Fibroblast of the aortic adventitia (primary cell): ENCODE measurements around the gene OR52K2. TPM values are rescaled to one million over a fixed set of nuclear protein-coding genes. Genes with fewer than 3 reads are reported as not detected.

ENCODE experiments used
- DNase-seq: peaks from one replicate; pipeline ENCODE4 v3.0.0-alpha.2; 2010; ENCODE audit warnings: low read depth
- H3K4me3 ChIP-seq: 2 replicates; pipeline ENCODE4 v1.5.1; 2011; ENCODE audit warnings: low read depth, mild to moderate bottlenecking, control low read depth, low read length, moderate library complexity
- total RNA-seq: library from RNA; depleted of rRNA; stranded (reverse); fragments of >200 nt; gene quantifications from 2 replicates; pipeline ENCODE4 v1.2.3, GENCODE V29; 2012; ENCODE audit warnings: low replicate concordance
- TF ChIP-seq, protein P1 (sequence below): IDR thresholded peaks from 2 replicates; pipeline ENCODE4 v1.5.1; 2011; ENCODE audit warnings: mild to moderate bottlenecking, low read length, control low read depth, inconsistent platforms; ENCODE audit not compliant: insufficient read depth

The OR52K2 gene
- total RNA-seq, 1 donor, result not detected

DNA sequence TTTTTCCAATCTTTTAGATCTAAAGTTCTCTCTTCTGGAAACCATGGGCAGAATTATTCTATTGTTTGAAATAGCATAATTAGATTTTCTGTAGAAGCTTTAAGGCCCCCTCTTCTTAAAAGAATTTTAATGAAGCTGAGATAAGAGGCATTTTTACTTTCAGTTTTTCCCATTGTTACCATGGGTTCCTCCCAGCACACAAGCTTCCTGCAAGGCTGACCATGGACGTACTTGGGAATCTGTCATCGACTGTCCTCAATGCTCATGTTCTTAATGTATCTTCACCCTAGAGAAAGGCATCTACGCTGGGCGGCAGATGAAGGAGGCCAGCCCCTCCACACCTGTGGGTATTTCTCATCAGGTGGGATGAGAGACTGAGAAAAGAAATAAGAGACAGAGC is 11.1 kb downstream of the OR52K2 start:
- no peak overlapping the region for H3K4me3 ChIP-seq
- no peak for DNase-seq
- TF ChIP-seq, protein P1, sequence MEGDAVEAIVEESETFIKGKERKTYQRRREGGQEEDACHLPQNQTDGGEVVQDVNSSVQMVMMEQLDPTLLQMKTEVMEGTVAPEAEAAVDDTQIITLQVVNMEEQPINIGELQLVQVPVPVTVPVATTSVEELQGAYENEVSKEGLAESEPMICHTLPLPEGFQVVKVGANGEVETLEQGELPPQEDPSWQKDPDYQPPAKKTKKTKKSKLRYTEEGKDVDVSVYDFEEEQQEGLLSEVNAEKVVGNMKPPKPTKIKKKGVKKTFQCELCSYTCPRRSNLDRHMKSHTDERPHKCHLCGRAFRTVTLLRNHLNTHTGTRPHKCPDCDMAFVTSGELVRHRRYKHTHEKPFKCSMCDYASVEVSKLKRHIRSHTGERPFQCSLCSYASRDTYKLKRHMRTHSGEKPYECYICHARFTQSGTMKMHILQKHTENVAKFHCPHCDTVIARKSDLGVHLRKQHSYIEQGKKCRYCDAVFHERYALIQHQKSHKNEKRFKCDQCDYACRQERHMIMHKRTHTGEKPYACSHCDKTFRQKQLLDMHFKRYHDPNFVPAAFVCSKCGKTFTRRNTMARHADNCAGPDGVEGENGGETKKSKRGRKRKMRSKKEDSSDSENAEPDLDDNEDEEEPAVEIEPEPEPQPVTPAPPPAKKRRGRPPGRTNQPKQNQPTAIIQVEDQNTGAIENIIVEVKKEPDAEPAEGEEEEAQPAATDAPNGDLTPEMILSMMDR, result no peak

DNA sequence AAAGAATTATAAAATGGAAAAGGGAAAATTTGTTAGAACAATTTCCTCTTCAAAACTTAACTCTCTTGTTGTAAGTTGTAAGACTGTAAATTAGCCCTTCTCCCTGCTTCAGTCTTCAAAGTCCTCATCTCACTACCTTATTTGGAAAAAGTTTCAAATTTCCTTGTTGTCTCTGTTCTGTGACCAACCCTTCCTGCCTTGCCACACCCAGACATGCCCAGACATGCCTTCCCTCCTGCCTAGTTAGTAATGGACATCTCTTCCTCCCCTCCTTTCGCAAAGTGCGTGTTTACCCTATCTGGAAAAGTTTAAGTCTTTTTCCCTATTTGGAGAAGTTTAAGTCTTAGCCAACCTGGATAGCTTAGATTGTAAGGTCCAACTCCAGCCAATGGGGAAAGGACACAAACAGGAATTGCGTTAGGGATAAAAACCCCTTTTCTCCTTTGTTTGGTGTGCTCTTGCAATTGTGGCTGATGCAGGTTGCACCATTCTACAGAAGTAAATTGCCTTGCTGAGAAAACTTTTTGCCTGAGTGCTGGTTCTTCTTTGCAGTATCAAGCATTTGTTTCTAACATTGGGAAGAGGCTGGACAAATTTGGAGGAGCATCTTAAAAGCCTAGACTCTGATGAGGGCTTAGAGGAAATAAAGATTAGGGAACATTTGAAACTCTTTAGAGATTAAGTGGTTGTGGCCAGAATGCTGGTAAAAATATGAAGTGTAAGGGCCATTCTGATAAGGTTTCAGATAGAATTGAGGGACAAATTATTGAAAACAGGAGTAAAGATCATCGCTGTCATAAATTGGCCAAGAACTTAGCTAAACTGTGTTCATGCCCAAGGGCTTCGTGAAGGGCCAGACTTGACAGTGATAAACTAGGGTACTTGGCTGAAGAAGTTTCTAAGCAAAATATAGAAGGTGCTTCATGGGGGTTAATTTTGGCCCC is 15.4 kb downstream of the OR52K2 start:
- no peak overlapping the region for H3K4me3 ChIP-seq
- DNase-seq, result peak; percentile 1
- TF ChIP-seq, protein P1, result no peak

DNA sequence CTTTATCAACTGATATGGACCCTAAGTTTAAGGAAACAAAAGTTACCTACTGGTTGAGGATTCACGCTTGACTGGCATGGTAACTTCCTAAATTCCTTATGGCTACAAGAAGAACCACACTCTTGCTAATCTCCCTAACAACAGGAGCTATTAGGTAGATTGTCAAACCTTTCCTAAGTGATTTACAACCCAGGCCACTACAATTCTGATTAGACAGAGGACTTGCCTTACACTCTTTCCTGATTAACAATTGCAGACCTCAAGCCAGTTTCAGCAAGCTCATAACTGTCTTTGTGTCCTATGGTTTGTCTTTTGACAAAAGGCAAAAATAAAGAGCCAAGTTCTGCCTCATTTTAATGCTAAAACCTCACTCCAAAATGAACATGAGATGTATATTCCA is 16.3 kb downstream of the OR52K2 start:
- DNase-seq, result no peak
- H3K4me3 ChIP-seq, result no peak overlapping the region
- TF ChIP-seq, protein P1, result no peak

DNA sequence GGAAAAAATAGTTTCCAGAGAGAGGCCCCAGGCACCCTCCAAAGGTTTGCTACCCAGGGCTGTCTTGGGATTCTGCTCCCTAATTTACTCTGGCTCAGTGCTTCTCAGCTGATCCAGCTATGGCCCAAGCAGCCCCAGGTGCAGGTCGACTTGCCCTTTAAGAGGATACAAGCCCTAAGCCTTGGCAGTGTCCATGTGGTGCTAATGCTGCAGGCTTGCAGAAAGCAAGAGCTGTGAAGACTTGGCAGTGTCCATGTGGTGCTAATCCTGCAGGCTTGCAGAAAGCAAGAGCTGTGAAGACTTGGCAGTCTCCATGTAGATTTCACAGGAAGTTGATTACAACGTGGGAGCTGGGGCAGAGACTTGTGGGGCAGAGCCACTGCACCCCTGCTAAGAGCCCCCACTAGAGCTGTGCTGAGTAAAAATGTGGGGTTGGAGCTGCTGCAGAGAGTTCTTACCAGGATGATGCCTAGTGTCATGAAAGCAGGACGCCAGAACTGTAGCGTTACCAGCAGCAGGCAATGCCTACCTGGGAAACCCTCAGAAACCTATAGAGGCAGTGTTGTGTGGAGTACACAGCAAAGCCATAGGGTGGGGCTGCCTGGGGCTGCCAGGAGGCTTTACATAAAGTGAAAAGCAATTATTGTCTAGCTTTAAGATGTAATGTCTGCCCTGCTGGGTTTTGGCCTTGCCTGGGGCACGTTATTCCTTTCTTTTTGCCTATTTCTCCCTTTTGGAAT is 17.2 kb downstream of the OR52K2 start:
- H3K4me3 ChIP-seq, result no peak overlapping the region
- no peak for DNase-seq
- TF ChIP-seq, protein P1, result no peak

DNA sequence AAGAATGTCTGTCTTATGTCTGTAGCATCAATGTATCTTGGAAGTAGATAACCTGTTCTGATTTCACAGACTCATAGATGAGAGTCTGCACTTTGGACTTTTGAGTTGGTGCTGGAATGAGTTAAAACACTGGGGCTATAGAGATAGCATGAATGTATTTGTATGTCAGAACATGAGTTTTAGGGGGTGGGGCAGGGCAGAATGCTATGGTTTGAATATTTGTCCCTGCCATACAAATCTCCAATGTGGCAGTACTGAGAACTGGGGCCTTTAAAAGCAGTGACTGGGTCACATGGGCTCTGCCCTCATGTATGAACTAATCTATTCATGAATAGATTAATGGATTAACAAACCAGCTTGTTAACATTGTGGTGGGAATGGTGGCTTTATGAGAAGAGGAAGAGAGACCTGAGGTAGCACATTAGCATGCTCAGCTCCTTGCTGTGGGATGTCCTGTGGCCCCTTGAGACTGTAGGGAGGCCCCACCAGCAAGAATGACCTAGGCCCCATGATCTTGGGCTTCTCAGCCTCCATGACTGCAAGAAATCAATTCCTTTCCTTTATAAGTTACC is 17.9 kb downstream of the OR52K2 start:
- TF ChIP-seq, protein P1, result no peak
- no peak for DNase-seq

DNA sequence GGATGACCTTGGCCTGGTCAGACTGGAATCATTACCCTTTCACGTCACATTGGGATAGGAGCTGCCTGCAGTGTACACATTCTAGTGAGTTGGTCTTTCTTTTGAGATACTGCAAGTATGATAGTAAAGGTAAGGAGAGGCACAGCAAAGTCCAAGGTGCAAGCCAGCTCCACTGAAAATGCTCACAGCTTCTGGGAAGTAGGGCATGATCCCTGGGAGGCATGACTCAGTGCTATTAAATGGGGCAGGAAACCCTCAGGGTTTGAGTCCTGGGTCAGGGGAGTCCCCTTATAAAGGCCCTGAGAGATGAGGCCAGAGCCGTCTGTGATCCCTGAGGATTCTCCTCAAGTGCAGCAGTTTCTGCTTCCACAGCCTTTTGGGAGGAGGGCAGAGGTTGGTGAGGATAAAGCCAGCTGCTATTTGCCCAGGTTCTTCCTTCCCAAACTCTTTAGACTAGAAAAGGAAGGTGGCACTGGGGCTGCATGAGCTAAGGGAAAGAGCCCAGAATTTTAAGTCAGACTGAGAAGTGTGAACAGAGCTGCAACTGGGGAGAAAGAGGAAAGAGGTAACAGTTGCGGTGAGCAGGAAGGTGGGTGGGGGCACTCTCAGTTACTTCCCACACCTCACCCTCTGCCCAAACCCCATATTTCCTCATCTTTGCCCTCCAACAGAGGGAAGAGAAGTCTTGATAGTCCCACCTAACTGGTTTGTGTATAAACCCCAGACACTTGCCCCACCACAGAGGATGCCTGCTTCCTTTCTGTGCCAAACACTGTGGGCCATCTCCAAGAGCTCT is 18.9 kb downstream of the OR52K2 start:
- no peak for DNase-seq

More for the DNA sequence above, 17.9 kb downstream of the OR52K2 start:
- no peak overlapping the region for H3K4me3 ChIP-seq

More for the DNA sequence above, 18.9 kb downstream of the OR52K2 start:
- TF ChIP-seq, protein P1, result no peak
- no peak overlapping the region for H3K4me3 ChIP-seq
